HepG2 (cell line): ENCODE results near the gene PRPSAP1. TPM values are rescaled to one million over a fixed set of nuclear protein-coding genes. Genes with fewer than 3 reads are reported as not detected.
A peak's percentile ranks its signal among the peaks of the same experiment; 100 is the strongest.

Experiments
- CBFB ChIP-seq: sonication (generic); formaldehyde crosslinking; IDR thresholded peaks from 2 replicates; pipeline ENCODE4 v1.4.0; 2020; ENCODE audit warnings: missing genetic modification reagents
- DNMT3B ChIP-seq: conservative IDR thresholded peaks from 2 replicates; pipeline ENCODE4 v1.6.1; 2016; ENCODE audit warnings: missing biosample characterization, control low read depth
- DPF2 ChIP-seq: sonication (generic); formaldehyde crosslinking; IDR thresholded peaks from 2 replicates; pipeline ENCODE4 v1.4.0; 2020; ENCODE audit warnings: mild to moderate bottlenecking, low read depth, missing genetic modification reagents, borderline replicate concordance
- FOSL2 ChIP-seq: sonication (generic); formaldehyde crosslinking; IDR thresholded peaks from 2 replicates; pipeline ENCODE4 v1.4.0; 2020; ENCODE audit warnings: missing genetic modification reagents
- GFI1 ChIP-seq: sonication (generic); formaldehyde crosslinking; IDR thresholded peaks from 2 replicates; pipeline ENCODE4 v1.5.0; 2020; ENCODE audit warnings: missing genetic modification reagents, mild to moderate bottlenecking, borderline replicate concordance
- HOXA7 ChIP-seq: sonication (generic); formaldehyde crosslinking; IDR thresholded peaks from 2 replicates; pipeline ENCODE4 v1.8.1; 2022; ENCODE audit warnings: mild to moderate bottlenecking, missing genetic modification reagents, moderate library complexity
- MED1 ChIP-seq: sonication (generic); formaldehyde crosslinking; IDR thresholded peaks from 2 replicates; pipeline ENCODE4 v1.4.0; 2020; ENCODE audit warnings: missing genetic modification reagents
- NFE2L2 ChIP-seq: fragments of 150-350 bp; IDR thresholded peaks from 2 replicates; pipeline ENCODE4 v1.6.1; 2014; ENCODE audit warnings: low read length
- SYNCRIP ChIP-seq: fragments of 200-400 bp; formaldehyde crosslinking; IDR thresholded peaks from 2 replicates; pipeline ENCODE4 v1.6.1; 2018; ENCODE audit warnings: mild to moderate bottlenecking, low read depth, low read length; ENCODE audit not compliant: insufficient read depth
- ZBTB42 ChIP-seq: sonication (generic); formaldehyde crosslinking; IDR thresholded peaks from 2 replicates; pipeline ENCODE4 v1.5.0; 2020; ENCODE audit warnings: mild to moderate bottlenecking, missing genetic modification reagents
- ZFP36L1 ChIP-seq: sonication (generic); formaldehyde crosslinking; IDR thresholded peaks from 2 replicates; pipeline ENCODE4 v1.8.0; 2022; ENCODE audit warnings: mild to moderate bottlenecking, missing genetic modification reagents, moderate library complexity
- ZNF235 ChIP-seq: sonication (generic); formaldehyde crosslinking; IDR thresholded peaks from 2 replicates; pipeline ENCODE4 v1.8.1; 2023; ENCODE audit warnings: mild to moderate bottlenecking, missing genetic modification reagents, borderline replicate concordance
- ZNF256 ChIP-seq: sonication (generic); formaldehyde crosslinking; conservative IDR thresholded peaks from 2 replicates; pipeline ENCODE4 v1.4.0; 2020; ENCODE audit warnings: missing genetic modification reagents
- ZNF724P ChIP-seq: sonication (generic); formaldehyde crosslinking; IDR thresholded peaks from 2 replicates; pipeline ENCODE4 v1.8.0; 2022; ENCODE audit warnings: missing genetic modification reagents, borderline replicate concordance
- polyA plus RNA-seq, 8 experiments: library from polyadenylated mRNA; depleted of rRNA in 3 of 8; stranded (reverse) in 7 of 8; unstranded in 1 of 8; fragments of >200 nt; fragmentation: Illumina TruSeq in 4 of 8; extraction: Trizol in 4 of 8; gene quantifications; 2 replicates each; pipeline versions ENCODE4 v1.2.1 to v1.2.3, GENCODE V29; 2011 to 2016; ENCODE audit warnings: low read depth in 4 of 8, missing spikeins in 1 of 8, mixed read lengths in 1 of 8; ENCODE audit not compliant: insufficient read depth in 1 of 8
- total RNA-seq, 5 experiments: library from RNA; depleted of rRNA; stranded (reverse); fragments of >200 nt; fragmentation: Illumina TruSeq; extraction: Trizol; gene quantifications; 2 replicates each; pipeline ENCODE4 v1.2.3, GENCODE V29; 2016; ENCODE audit warnings: low read depth in 1 of 5
- TF ChIP-seq, protein P1 (sequence below): sonication (generic); formaldehyde crosslinking; IDR thresholded peaks from 2 replicates; pipeline ENCODE4 v1.8.0; 2022; ENCODE audit warnings: mild to moderate bottlenecking, missing genetic modification reagents
- TF ChIP-seq, protein P2 (sequence below): IDR thresholded peaks from 2 replicates; pipeline ENCODE4 v1.6.1; 2016; ENCODE audit warnings: low read depth, missing genetic modification reagents, missing compliant biosample characterization
- TF ChIP-seq, protein P3 (sequence below): sonication (generic); formaldehyde crosslinking; conservative IDR thresholded peaks from 2 replicates; pipeline ENCODE4 v1.8.0; 2022; ENCODE audit warnings: missing genetic modification reagents
- TF ChIP-seq, protein P4 (sequence below): sonication (generic); formaldehyde crosslinking; IDR thresholded peaks from 2 replicates; pipeline ENCODE4 v1.4.0; 2020; ENCODE audit warnings: missing genetic modification reagents

Gene PRPSAP1
- total and polyA plus RNA-seq, 2 of the 13 experiments (the other 11 are each of a cell fraction or from before 2014, with no cell fraction given) = 91.1 to 314 TPM

DNA sequence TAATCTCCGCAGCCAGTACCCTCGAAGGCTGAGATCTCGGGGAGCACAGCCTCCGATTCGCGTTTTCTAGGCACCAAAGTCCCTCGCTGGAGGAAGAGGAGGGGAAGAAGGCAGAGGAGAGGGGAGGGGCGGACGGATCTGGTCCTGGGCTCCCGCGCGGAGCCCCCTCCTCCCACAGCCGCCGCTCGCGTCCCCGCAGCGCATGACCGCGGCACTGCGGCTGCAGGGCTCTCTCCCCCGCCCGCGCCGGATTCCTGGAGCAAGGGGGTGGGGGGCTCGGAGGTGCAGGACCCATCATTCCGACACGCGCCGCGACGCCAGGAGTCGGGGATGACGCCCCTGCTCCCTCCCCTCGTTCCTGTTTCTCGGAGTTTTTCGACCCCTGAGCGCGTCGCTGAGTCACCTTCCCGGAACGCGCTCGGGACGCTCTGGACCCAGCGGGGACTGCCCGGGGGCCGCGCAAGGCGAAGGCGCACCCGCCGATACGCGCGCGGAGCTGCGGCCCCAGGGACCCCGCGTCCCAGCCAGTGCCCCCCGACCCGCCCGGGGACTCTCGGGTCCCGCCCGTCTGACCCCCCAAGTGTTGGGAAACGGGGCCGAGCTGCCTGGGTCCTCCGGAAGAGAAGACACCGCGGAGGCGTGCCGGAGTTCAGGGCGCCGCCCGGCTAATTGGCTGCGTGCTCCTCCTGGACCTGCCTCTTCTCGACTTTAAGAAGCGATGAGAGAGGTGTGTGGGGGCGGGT, 29.3 kb upstream of the PRPSAP1 start (continued):
- TF ChIP-seq, protein P1, sequence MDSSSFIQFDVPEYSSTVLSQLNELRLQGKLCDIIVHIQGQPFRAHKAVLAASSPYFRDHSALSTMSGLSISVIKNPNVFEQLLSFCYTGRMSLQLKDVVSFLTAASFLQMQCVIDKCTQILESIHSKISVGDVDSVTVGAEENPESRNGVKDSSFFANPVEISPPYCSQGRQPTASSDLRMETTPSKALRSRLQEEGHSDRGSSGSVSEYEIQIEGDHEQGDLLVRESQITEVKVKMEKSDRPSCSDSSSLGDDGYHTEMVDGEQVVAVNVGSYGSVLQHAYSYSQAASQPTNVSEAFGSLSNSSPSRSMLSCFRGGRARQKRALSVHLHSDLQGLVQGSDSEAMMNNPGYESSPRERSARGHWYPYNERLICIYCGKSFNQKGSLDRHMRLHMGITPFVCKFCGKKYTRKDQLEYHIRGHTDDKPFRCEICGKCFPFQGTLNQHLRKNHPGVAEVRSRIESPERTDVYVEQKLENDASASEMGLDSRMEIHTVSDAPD (CRISPR knock-in tag) = no peak
- TF ChIP-seq, protein P2, sequence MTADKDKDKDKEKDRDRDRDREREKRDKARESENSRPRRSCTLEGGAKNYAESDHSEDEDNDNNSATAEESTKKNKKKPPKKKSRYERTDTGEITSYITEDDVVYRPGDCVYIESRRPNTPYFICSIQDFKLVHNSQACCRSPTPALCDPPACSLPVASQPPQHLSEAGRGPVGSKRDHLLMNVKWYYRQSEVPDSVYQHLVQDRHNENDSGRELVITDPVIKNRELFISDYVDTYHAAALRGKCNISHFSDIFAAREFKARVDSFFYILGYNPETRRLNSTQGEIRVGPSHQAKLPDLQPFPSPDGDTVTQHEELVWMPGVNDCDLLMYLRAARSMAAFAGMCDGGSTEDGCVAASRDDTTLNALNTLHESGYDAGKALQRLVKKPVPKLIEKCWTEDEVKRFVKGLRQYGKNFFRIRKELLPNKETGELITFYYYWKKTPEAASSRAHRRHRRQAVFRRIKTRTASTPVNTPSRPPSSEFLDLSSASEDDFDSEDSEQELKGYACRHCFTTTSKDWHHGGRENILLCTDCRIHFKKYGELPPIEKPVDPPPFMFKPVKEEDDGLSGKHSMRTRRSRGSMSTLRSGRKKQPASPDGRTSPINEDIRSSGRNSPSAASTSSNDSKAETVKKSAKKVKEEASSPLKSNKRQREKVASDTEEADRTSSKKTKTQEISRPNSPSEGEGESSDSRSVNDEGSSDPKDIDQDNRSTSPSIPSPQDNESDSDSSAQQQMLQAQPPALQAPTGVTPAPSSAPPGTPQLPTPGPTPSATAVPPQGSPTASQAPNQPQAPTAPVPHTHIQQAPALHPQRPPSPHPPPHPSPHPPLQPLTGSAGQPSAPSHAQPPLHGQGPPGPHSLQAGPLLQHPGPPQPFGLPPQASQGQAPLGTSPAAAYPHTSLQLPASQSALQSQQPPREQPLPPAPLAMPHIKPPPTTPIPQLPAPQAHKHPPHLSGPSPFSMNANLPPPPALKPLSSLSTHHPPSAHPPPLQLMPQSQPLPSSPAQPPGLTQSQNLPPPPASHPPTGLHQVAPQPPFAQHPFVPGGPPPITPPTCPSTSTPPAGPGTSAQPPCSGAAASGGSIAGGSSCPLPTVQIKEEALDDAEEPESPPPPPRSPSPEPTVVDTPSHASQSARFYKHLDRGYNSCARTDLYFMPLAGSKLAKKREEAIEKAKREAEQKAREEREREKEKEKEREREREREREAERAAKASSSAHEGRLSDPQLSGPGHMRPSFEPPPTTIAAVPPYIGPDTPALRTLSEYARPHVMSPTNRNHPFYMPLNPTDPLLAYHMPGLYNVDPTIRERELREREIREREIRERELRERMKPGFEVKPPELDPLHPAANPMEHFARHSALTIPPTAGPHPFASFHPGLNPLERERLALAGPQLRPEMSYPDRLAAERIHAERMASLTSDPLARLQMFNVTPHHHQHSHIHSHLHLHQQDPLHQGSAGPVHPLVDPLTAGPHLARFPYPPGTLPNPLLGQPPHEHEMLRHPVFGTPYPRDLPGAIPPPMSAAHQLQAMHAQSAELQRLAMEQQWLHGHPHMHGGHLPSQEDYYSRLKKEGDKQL (CRISPR knock-in tag) = no peak
- TF ChIP-seq ZNF256 (CRISPR knock-in tag) (no peak), ZNF724P (CRISPR knock-in tag) (peak; percentile 73; the same call in 1 of the 2 replicates), DPF2 (CRISPR knock-in tag) (0 out of 2 replicates have a peak, but pooled peaks have one; percentile 15), DNMT3B (no peak), MED1 (CRISPR knock-in tag) (peak; percentile 83), HOXA7 (CRISPR knock-in tag) (no peak), ZFP36L1 (CRISPR knock-in tag) (peak; percentile 28; the same call in 1 of the 2 replicates), FOSL2 (CRISPR knock-in tag) (peak; percentile 96), CBFB (CRISPR knock-in tag) (peak; percentile 74), SYNCRIP (no peak), GFI1 (no peak), NFE2L2 (no peak), ZNF235 (CRISPR knock-in tag) (peak; percentile 34; the same call in 1 of the 2 replicates), ZBTB42 (CRISPR knock-in tag) (0 out of 2 replicates have a peak, but pooled peaks have one; percentile 8)
- TF ChIP-seq, protein P3, sequence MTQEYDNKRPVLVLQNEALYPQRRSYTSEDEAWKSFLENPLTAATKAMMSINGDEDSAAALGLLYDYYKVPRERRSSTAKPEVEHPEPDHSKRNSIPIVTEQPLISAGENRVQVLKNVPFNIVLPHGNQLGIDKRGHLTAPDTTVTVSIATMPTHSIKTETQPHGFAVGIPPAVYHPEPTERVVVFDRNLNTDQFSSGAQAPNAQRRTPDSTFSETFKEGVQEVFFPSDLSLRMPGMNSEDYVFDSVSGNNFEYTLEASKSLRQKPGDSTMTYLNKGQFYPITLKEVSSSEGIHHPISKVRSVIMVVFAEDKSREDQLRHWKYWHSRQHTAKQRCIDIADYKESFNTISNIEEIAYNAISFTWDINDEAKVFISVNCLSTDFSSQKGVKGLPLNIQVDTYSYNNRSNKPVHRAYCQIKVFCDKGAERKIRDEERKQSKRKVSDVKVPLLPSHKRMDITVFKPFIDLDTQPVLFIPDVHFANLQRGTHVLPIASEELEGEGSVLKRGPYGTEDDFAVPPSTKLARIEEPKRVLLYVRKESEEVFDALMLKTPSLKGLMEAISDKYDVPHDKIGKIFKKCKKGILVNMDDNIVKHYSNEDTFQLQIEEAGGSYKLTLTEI (CRISPR knock-in tag) = no peak
- TF ChIP-seq, protein P4, sequence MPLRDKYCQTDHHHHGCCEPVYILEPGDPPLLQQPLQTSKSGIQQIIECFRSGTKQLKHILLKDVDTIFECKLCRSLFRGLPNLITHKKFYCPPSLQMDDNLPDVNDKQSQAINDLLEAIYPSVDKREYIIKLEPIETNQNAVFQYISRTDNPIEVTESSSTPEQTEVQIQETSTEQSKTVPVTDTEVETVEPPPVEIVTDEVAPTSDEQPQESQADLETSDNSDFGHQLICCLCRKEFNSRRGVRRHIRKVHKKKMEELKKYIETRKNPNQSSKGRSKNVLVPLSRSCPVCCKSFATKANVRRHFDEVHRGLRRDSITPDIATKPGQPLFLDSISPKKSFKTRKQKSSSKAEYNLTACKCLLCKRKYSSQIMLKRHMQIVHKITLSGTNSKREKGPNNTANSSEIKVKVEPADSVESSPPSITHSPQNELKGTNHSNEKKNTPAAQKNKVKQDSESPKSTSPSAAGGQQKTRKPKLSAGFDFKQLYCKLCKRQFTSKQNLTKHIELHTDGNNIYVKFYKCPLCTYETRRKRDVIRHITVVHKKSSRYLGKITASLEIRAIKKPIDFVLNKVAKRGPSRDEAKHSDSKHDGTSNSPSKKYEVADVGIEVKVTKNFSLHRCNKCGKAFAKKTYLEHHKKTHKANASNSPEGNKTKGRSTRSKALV (CRISPR knock-in tag) = peak; percentile 90
